NCI-H1417 (cell line): ENCODE results near the gene RPTN.
"Not testable (repeated sequence)": the region's sequence is repeated elsewhere in the genome, so short reads cannot be mapped to it uniquely, and the experiment has no call there.

Source experiments
- DNase-seq, 3 experiments: peaks; one replicate each; lab custom pipeline; 2025; lab: John Stamatoyannopoulos, UW

RPTN gene

DNA sequence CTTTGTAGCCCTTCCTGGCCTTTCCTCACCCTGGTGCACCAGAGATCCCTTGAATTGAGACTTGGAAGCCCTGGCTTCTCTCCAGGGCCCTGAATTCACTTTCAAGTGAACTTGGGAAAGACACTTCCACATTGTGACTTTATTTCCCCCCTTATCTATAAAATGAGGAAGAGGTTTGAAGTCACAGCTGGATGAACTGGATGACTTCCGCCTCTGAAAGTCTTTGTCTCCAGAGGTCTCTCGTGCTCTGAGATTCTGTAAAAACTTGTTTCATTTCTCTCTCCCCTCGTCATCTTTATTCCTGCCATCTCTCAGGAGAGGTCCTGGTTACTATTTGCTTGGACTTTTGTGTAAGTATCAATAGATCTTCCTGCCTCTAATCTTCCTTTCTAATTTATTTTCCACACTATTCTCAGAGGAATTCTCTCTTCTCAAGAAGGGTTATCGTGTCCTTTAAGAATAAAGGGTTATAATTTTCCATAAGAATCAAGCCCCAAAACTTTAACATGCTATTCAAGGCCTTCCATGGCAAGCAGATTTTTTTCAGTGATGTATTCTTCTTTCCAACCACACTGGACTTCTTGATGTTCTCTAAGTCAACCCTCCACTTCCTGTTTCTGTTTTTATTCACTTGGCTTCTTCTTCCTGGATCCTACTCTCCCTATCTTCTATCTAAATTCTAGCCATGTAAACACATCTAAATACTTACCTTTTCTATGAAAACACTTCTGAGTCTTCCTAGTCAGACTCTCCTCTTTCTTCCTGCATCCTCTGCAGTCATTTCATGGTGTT is 6.5 kb upstream of the RPTN start:
- DNase-seq, result no peak

DNA sequence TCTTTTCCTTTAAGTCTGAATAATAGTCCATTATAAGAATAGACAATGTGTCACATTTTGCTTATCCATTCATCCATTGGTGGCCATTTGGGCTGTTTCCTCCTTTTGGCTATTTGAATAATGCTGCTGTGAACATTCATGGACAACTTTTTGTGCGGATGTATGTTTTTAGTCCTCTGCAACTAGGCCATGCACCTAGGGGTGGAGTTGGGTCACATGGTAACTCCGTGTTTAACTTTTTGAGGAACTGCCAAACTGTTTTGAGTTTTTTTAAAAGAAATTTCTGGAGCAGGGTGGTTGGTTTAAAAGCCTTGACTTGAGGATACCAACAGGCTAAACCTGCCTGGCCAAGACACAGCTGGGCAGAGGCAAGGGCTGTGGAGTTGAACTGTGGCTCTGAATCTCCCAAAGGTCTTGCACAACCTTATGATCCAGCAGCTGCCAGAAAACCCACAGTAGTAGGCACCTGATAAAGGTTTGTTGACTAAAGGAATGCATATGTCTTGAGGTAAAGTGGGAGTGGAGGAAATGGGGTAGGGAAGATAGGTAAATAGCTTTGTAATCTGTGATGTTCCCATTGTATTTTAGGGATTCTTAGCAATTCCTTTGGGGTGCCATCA is 5.6 kb upstream of the RPTN start:
- DNase-seq, result no peak

DNA sequence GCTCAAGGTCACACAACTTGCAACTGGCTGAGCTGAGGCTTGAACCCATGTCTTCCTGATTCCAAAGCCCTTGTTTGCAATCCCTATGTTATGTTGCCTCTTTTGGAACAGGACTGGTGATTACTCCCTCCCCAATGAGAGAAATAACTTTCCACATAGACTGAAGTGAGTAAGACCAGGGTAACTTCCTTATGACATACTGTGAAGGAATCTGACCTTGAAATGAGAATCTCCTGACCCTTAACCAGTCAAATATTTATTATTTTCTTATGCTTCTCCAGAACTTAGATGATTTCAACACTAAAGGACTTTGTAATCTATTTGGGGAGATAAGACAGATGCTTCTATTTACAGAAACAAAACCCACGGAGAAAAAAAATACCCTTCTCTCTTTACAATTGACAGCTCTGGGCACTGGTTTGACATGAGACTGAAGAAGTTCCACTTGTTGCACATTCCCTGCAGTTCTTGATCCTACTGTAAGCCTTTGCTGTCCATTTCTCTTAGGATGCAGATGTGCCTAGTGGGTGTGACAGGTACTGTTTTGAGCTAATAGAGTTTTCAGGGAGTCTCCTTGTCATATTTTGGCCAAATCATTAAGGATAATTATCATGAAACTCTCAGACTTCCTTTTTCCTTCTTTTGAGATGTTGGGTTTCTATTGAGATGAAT is 3.9 kb upstream of the RPTN start:
- peak in 2 of 3 experiments; percentile 24 to 56 for DNase-seq

DNA sequence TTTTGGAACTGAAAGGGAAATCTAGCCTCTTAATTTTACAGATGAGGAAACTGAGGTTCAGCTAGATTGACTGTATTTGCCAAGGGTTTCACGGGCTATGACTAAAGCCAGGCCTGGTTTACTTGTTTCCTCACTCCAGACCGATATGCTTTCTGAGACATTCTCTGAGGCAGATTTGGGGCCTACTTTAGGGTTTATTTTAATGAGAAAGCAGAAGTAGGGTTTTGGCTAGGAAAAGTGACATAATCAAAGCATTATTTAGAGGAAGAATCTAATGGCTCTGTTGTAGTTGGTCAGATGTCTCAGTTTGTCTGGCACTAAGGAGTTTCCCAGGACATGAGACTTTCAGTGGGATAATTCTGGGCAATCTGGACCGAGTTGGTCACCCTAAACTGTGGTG is 1.5 kb upstream of the RPTN start:
- DNase-seq, result no peak

DNA sequence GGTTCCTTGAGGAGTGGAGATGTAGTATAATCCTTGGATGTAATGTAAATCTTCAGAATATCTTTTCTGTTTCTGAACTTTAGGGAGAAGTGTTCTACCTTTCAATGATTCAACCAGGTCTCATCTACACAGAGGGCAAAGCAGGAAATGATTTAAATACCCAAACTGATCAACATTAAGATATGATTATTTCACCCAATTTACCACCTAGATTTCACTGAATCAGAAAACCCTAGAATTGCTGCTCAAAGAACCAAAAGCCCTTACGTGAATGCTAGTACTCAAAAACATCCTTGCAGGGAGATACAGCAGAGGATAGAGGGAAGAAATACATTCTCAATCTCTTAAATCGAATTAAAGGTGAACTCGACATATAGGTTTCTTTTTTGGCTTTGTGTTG is 5.0 kb downstream of the RPTN start:
- DNase-seq, result no peak

DNA sequence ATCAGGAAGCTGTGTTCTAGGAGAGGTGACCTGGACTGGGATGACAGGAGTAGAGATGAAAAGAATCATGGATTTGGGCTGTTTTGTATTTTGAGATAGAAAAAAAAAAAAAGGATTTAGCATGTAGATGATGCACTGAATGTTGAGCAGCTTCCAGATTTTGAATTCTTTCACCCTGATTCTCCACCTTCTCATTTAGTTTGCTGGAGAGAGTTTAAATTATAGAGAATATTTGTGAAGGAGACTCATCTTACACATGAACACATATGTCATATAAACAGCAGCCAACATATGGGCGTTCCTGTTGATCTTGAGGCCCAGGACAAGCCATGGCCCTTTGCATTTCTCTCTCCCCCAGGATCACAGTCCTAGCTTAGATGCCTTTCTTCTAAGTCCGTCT is 7.4 kb downstream of the RPTN start:
- DNase-seq, result no peak

DNA sequence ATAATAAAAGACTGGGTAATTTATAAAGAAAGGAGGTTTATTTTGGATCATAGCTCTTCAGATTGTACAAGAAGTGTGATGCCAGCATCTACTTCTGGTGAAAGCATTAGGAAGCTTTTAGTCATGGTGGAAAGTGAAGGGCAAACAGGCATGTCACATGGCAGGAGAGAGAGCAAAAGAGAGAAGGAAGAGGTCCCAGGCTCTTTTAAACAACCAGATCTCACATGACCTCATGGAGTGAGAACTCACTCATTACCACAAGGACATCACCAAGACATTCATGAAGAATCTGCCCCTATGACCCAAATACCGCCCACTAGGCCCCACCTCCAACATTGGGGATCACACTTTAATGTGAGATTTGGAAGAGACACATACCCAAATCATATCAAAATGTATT is 10.0 kb downstream of the RPTN start:
- DNase-seq, result no peak

DNA sequence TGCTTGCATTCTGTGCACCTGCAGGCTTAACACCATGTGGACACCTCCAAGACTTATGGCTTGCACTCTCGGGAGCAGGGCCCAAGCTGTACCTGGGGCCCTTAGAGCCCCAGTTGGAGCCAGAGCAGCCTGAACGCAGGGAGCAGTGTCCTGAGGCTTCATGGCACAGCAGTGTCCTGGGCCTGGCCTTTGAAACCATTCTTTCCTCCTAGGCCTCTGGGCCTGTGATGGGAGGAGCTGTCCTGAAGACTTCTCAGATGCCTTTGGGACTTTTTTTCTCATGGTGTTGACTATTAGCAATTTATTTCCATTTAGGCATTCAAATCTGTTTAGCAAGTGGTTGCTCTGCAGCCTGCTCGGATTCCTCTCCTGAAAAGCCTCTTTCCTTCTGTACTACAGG is 11.0 kb downstream of the RPTN start:
- DNase-seq, result no peak

DNA sequence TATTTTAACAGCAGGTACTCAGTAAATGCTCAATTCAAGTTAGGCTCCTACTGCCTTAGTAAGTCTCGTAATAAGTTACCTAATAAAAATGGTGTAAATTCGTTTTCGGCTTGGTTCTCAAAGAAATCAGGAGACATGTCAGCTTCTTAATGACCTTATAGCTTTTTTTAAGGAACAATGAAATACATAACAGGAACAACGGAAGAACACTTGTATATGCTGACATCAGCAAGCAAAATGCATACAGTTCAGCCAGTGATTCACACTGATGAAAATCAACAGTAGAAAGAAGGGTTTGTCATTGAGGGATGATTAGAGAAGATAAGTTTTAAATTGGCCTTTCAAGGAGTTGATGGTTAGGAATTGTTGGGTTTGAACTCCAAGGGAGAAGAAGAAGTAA is 13.3 kb downstream of the RPTN start:
- no peak for DNase-seq

DNA sequence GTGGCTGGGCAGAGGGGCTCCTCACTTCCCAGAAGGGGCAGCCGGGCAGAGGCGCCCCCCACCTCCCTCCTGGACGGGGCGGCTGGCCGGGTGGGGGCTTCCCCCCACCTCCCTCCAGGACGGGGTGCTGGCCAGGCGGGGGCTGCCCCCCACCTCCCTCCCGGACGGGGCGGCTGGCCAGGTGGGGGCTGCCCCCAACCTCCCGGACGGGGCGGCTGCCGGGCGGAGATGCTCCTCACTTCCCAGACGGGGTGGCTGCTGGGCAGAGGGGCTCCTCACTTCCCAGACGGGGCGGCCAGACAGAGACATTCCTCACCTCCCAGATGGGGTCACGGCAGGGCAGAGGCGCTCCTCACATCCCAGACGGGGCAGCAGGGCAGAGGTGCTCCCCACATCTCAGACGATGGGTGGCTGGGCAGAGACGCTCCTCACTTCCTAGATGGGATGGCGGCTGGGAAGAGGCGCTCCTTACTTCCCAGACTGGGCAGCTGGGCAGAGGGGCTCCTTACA is 14.3 kb downstream of the RPTN start:
- DNase-seq, result not testable (repeated sequence)

DNA sequence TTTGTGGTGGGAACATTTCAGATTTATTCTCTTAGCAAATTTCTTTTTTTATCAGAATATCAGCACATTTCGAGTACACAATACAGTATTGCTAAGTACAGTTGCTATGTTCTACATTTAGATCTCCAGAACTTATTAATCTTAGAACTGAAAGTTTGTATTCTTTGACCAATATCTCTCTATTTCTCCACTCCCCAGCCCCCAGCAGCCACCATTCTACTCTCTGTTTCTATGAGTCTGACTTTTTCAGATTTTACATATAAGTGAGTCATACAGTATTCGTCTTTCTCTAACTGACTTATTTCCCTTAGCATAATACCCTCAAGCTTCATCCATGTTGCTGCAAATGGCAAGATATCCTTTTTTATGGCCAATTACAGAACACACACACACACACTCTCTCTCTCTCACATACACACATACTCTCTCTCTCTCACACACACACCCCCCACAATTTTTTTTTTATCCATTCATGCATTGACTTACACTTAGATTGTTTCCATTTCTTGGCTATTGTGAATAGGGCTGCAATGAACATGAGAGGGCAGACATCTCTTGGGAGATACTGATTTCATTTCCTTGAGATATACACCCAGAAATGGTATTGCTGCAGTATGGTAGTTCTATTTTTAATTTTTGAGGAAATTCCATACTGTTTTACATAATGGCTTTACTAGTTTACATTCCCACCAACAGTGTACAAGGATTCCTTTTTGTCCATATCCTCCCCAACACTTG is 15.7 kb downstream of the RPTN start:
- no peak for DNase-seq

DNA sequence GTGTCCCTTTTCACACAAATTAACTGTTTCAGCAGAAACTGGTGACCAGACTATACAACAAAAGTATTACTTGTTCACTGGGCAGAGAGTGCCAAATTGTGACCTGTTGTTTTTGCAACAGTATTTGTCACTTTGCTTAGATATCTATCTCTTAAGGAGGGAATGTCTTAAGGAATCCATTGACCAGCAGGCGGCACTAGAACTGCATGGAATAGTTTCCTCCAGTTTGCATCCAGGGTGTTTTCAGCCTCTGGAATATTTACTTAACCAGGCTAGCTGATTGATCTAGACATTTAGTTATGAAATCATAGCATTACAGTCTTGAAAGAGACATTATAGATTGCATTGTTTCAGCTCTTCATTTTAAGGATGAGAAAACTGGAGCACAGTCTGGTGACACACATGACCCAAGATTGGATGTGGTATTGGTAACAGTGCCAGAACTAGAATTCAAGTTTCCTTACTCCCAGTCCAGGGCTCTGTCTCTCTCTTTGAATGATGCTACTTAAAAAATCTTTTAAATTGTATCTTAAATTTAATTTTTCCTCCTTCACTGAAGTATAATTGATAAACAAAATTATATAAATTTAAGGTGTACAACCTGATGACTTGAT is 16.9 kb downstream of the RPTN start:
- peak; percentile 33 to 81 (median 61) for DNase-seq

DNA sequence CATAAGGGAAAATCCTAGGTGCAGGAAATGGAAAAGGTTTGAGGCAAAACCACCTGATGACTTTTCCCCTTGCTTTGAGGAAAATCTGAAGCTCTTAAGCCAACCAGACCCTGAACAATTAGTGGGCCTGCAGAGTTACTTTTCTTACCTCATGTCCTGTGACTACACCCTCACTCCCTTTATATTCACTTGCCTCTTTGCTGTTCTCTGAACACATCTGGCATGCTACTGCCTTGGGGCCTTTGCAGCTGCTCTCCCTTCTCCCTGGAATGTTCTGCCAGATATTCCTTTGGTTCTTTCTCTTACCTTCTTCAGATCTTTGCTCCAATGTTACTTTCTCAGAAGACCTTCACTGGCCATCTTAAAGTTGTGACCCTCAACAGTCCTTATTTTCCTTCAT is 21.8 kb downstream of the RPTN start:
- no peak for DNase-seq

DNA sequence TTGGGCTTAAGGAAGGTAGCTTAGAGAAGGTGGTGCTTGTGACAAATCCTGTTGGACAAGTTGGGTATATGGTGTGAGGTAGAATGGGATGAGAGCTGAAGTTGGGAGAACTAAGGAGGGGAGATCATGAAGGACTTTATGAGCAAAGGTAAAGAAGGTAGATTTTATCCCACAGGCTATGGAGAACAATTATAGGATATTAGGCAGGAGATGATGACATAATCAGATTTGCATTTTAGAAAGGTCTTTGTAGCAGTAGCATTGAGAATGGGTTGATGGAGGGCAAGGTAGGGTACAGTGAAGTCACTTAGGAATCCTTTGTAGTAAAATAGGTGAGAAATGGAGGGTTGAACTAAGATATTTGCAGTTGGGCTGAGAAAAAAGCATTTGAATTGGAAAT is 28.8 kb downstream of the RPTN start:
- DNase-seq, result no peak

DNA sequence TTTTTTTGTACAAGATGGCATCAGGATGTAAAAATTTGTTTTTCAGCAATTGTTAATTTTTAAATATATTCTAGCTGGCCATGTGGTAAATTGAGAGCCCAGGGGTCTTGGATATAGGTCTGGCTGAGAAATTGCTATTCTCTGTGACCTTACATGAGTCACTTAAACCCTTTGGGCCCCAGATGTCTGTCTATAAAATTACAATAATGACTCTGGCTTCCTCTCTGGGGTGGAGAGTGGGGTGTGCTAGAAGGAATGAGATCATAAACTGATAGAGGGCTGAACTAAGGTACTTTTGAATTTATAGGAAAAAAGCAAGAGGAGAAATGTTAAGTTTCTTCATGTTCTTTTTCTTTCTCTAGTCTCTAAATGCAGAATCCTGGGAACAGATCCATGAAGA is 31.4 kb downstream of the RPTN start:
- DNase-seq, result no peak

DNA sequence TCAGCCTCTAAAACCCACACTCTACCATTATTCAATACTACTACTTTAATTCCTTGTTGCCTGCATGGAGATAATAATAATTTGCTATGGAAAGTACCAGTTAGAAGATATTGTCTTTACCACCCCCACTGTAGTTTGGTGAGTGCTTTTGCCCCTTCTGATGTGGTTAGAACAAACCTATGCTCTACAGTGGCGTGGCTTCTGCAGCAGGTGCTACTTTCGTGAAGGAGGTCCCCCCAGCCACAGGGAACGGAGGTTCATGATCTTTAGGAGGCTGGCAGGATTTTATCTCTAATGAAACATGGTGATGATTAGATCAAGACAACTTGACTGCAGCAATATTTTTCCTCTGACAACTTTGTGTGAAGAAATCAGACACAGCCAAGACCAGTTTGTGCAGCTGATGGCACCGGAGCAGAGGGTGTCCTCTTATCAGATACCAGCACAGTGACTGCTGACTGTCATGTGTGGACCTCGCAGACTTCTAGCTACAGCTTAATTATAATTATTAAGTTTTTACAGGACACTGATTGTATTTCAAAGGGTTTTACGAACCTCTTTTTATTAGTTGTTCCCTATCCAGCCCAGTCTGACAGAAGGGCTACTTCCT is 33.1 kb downstream of the RPTN start:
- no peak for DNase-seq

DNA sequence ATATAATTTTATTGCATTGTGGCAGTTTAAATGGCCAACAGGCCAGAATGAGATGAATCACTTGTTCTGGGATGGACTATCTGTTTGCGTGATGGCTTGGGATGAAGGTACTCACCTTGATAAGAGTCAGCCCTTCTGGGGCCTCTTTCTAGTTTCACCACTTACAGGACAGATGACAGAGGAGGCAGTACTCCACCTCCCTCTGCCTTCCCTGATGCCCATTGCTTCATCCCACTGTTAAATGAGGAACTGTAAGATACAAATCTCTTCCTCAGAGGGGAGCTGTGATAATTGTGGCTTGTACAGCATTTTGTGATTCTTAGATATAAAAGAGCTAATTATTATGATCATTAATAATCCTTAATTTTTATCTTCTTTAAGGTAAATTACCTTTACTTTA is 40.1 kb downstream of the RPTN start:
- DNase-seq, result no peak

DNA sequence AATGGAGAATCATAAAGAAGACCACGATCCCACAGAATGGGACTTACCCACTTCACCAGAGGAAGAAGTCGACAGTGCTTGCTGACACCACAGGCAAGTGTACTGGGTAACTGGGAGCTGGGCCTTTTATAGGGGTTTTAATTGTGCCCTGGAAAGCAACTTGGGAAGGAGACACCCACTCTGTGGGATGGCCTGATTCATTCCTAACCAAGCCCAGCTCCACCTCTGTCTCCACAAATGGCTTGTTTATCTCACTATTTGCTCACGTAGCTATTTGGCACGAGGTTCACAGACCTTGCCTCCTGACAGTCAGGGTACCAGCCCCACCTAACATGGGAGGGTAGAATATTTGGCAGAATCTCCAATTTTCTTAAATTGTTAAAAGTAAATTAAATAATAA is 43.7 kb downstream of the RPTN start, which contains the start of gene TCHH:
TSS of gene TCHH (minus strand) at position 101 of the 400 bp plus-strand sequence. CDS start 1,364 bp downstream, outside the sequence.
- DNase-seq, result no peak

DNA sequence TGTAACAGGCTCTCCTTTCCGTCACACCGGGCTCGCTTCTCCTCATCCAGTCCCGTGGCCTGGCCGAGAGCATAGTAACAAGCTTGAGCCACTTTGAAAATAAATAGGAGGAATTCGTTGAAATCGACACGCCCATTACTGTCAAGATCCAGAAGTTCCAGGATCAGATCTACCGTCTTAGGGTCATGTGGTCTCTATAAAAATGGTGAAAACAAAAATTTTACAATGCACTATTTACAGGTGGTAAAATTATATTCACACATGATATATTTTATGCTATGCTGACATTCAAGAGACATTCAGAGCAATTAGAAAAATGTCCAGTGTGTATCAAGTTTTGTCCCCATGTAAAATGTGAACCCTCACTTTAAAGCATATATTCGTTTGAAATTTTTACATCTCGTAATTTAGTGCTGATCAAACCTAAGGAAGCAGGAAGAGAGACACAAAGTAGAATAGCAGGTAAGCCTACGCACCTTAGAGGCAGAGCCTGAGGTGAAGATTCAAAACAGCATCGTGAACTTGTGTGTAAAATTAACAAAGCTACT is 46.1 kb downstream of the RPTN start:
- DNase-seq, result no peak

DNA sequence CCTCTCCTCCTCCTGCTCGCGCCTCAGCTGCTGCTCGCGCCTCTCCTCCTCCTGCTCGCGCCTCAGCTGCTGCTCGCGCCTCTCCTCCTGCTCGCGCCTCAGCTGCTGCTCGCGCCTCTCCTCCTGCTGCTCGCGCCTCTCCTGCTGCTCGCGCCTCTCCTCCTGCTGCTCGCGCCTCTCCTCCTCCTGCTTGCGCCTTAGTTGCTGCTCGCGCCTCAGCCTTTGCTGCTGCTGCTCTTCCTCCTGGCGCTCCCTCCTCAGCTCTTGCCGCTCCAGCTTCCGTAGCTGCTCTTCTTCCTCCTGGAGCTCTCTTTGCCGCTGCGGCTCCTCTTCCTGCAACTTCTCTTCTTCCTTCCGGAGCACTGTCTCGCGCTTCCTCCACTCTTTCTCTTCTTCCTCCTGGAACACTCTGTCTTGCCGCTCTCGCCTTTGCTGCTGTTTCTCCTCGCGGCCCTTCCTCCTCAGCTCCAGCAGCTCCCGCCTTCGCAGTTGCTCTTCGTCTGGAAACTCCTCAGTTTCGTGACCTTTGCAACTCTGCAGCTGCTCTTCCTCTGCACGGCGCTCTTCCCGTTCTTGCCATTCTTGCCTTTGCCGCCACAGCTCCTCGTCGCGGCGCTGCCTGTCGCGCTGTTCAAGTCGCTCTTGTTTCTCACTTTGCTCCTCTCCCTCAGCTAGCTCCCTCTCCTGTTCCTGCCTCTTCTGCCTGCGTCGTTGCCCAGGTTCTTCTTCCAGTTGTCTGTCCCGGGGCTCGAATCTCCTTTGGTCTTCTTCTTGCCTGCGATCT is 46.7 kb downstream of the RPTN start:
- peak in 2 of 3 experiments; percentile 29 to 50 for DNase-seq
